B cell (primary cell): ENCODE measurements around the gene ALKBH3. TPM values are rescaled to one million over a fixed set of nuclear protein-coding genes. Genes with fewer than 3 reads are reported as not detected.

Experiments used
- ATAC-seq: fragments of 200-7000 bp; cut with Tn5 transposase; one replicate; pipeline ENCODE4 v1.10.0; 2021; ENCODE audit warnings: low read depth, mild to moderate bottlenecking, moderate number of reproducible peaks, moderate library complexity
- CTCF ChIA-PET: fragments of 350-600 bp; sonication (Branson Sonifier 250); formaldehyde crosslinking; loops from one replicate; lab custom pipeline; 2021; ENCODE audit warnings: antibody characterized with exemption, inconsistent platforms; lab: Charles Lee
- POLR2A ChIA-PET: fragments of 350-600 bp; sonication (Branson Sonifier 250); formaldehyde crosslinking; loops from one replicate; lab custom pipeline; 2021; ENCODE audit warnings: antibody characterized with exemption; lab: Charles Lee
- DNase-seq: peaks from one replicate; pipeline ENCODE4 v3.0.0; 2013
- H2AFZ ChIP-seq: 2 replicates; pipeline ENCODE4 v1.6.1; 2012; ENCODE audit warnings: mild to moderate bottlenecking, low read depth, low read length; ENCODE audit not compliant: insufficient read depth, poor library complexity, severe bottlenecking
- H3K27ac ChIP-seq, 2 donors: 1 replicate in 1 of 2; 2 replicates in 1 of 2; pipeline ENCODE4 v1.5.1; 2012 to 2013; ENCODE audit warnings: low read length in 2 of 2, mild to moderate bottlenecking in 2 of 2, moderate library complexity in 1 of 2
- H3K27me3 ChIP-seq, 4 experiments: fragments of 200-600 bp in 1 of 4; sonication (generic) in 1 of 4; replicated peaks in 1 of 4; 1 replicate in 2 of 4; 2 replicates in 2 of 4; pipeline versions ENCODE4 v1.6.1 to v1.7.0; 2013 to 2016; ENCODE audit warnings: low read length in 3 of 4, mild to moderate bottlenecking in 2 of 4, mixed read lengths in 1 of 4, moderate library complexity in 1 of 4; ENCODE audit not compliant: insufficient read depth in 4 of 4, control insufficient read depth in 3 of 4; ENCODE audit errors: control extremely low read depth in 1 of 4
- H3K36me3 ChIP-seq, 2 experiments: replicated peaks in 1 of 2; 1 replicate in 1 of 2; 2 replicates in 1 of 2; pipeline versions ENCODE4 v1.6.1 to v1.7.1; 2013; ENCODE audit warnings: low read length in 1 of 2; ENCODE audit not compliant: insufficient read depth in 2 of 2, control insufficient read depth in 1 of 2; ENCODE audit errors: control extremely low read depth in 1 of 2, extremely low read depth in 1 of 2
- H3K4me1 ChIP-seq, 2 donors: fragments of 200-600 bp in 1 of 2; sonication (generic) in 1 of 2; 1 replicate in 1 of 2; 2 replicates in 1 of 2; pipeline versions ENCODE4 v1.5.1 to v1.6.1; 2013 to 2017; ENCODE audit warnings: low read length in 2 of 2; ENCODE audit not compliant: control insufficient read depth in 2 of 2, insufficient read depth in 2 of 2
- H3K4me2 ChIP-seq: replicated peaks from 2 replicates; pipeline ENCODE3; 2012; ENCODE audit warnings: mild to moderate bottlenecking, low read depth, low read length; ENCODE audit not compliant: poor library complexity, severe bottlenecking
- H3K4me3 ChIP-seq, 5 experiments: fragments of 200-600 bp in 1 of 5; sonication (generic) in 1 of 5; 1 replicate in 3 of 5; 2 replicates in 2 of 5; pipeline versions ENCODE4 v1.5.1 to v1.7.0; 2011 to 2016; ENCODE audit warnings: low read length in 4 of 5, mild to moderate bottlenecking in 4 of 5, low read depth in 2 of 5, control low read depth in 1 of 5, moderate library complexity in 1 of 5; ENCODE audit not compliant: insufficient read depth in 1 of 5; ENCODE audit errors: control extremely low read depth in 1 of 5, extremely low read depth in 1 of 5
- H3K79me2 ChIP-seq: fragments of 200-600 bp; sonication (generic); one replicate; pipeline ENCODE4 v1.6.0; 2016; ENCODE audit warnings: low read length; ENCODE audit not compliant: control insufficient read depth, insufficient read depth
- H3K9ac ChIP-seq: fragments of 200-600 bp; sonication (generic); 2 replicates; pipeline ENCODE4 v1.6.1; 2017; ENCODE audit warnings: mild to moderate bottlenecking, low read length, moderate library complexity
- H3K9me3 ChIP-seq, 3 donors: one replicate each; pipeline versions ENCODE4 v1.6.1 to v1.7.1; 2013; ENCODE audit warnings: low read length in 2 of 3; ENCODE audit not compliant: control insufficient read depth in 2 of 3, insufficient read depth in 1 of 3; ENCODE audit errors: control extremely low read depth in 1 of 3
- H4K20me1 ChIP-seq: 2 replicates; pipeline ENCODE4 v1.6.0; 2012; ENCODE audit warnings: mild to moderate bottlenecking, low read length; ENCODE audit not compliant: insufficient read depth, control insufficient read depth, poor library complexity, severe bottlenecking
- H3K27ac Mint-ChIP-seq: one replicate; pipeline ENCODE4 v1.8.0; 2021; ENCODE audit warnings: mixed read lengths
- H3K27me3 Mint-ChIP-seq: one replicate; pipeline ENCODE4 v1.8.0; 2021; ENCODE audit warnings: mixed read lengths
- H3K4me1 Mint-ChIP-seq: one replicate; pipeline ENCODE4 v1.8.0; 2021; ENCODE audit warnings: mixed read lengths
- H3K4me3 Mint-ChIP-seq: one replicate; pipeline ENCODE4 v1.8.0; 2021; ENCODE audit warnings: mixed read lengths
- H3K9me3 Mint-ChIP-seq: one replicate; pipeline ENCODE4 v1.8.0; 2022; ENCODE audit warnings: mixed read lengths; ENCODE audit not compliant: insufficient read depth
- CTCF ChIP-seq: fragments of 200-600 bp; IDR thresholded peaks from one replicate; pipeline ENCODE4 v1.8.0; 2022; ENCODE audit warnings: antibody characterized with exemption, mild to moderate bottlenecking
- EZH2 ChIP-seq: IDR thresholded peaks from 2 replicates; pipeline ENCODE4 v1.6.1; 2012; ENCODE audit warnings: borderline replicate concordance, low read depth, mild to moderate bottlenecking, moderate library complexity, low read length; ENCODE audit not compliant: insufficient read depth, poor library complexity, severe bottlenecking
- WGBS: methylation state at CpG from one replicate; pipeline ENCODE4 v1.1.5; 2013; ENCODE audit warnings: missing lambda C conversion rate; ENCODE audit not compliant: insufficient coverage; 5-methylcytosine and 5-hydroxymethylcytosine counted together
- intact Hi-C: fragments of 100-400 bp; cut with micrococcal nuclease; formaldehyde crosslinking; loops from one replicate; pipeline ENCODE4 v1.10.0; 2022
- polyA plus RNA-seq: library from polyadenylated mRNA; depleted of rRNA; stranded (reverse); fragments of >200 nt; gene quantifications from 2 replicates; pipeline ENCODE4 v1.2.3, GENCODE V29; 2012
- total RNA-seq, 2 donors: library from RNA; stranded (reverse); fragments of 120-200 nt in 1 of 2; gene quantifications; 1 replicate in 1 of 2; 2 replicates in 1 of 2; pipeline versions ENCODE4 v1.2.3 to v1.2.4, GENCODE V29; 2013 to 2022

The ALKBH3 gene
- total and polyA plus RNA-seq, 2 donors (not counting 1 experiment from before 2014, with no cell fraction given): 22.3 to 26.7 TPM

- H3K4me1 ChIP-seq: no peaks in the 10 kb centered on the region
- TF ChIP-seq EZH2 (no peak), CTCF (no peak)
- WGBS: 100% methylated on average over 2 of the region's 2 CpGs
- H3K27ac ChIP-seq: no peak overlapping the region
- H3K4me1 Mint-ChIP-seq: peaks cover 9% of the 10 kb centered on the region
- no peaks in the 10 kb centered on the region for H4K20me1 ChIP-seq
- ChIA-PET POLR2A (no interaction called here), CTCF (no interaction called here)
- H3K79me2 ChIP-seq: no peaks in the 10 kb centered on the region
- no peak overlapping the region for H3K4me3 Mint-ChIP-seq
- H3K9me3 Mint-ChIP-seq: no peaks in the 10 kb centered on the region
- H3K4me2 ChIP-seq: no peak overlapping the region
- H3K4me3 ChIP-seq: no peak overlapping the region
- DNase-seq (no peak), ATAC-seq (no peak)
- no peak overlapping the region for H3K27ac Mint-ChIP-seq
- H3K9me3 ChIP-seq: no peaks in the 10 kb centered on the region
- no peaks in the 10 kb centered on the region for H3K27me3 ChIP-seq
- H3K36me3 ChIP-seq: peaks cover 9 to 45% of the 10 kb centered on the region in 2 experiments
- H3K9ac ChIP-seq: no peak overlapping the region
- no peak overlapping the region for H2AFZ ChIP-seq
- intact Hi-C loops: no loop called here
- H3K27me3 Mint-ChIP-seq: no peaks in the 10 kb centered on the region
Observed at GRCh38 chr11:43908191-43908590, 27.6 kb downstream of the ALKBH3 start.

- intact Hi-C loops: no loop called here
- Histone ChIP-seq H3K4me1 (no peaks in the 10 kb centered on the region), H3K27ac (no peak overlapping the region), H3K36me3 (peaks cover 7 to 48% of the 10 kb centered on the region in 2 experiments), H3K9me3 (no peaks in the 10 kb centered on the region), H3K9ac (no peak overlapping the region), H3K79me2 (no peaks in the 10 kb centered on the region), H3K4me3 (no peak overlapping the region), H4K20me1 (no peaks in the 10 kb centered on the region), H3K4me2 (no peak overlapping the region), H2AFZ (no peak overlapping the region), H3K27me3 (no peaks in the 10 kb centered on the region)
- no peaks in the 10 kb centered on the region for H3K9me3 Mint-ChIP-seq
- no peak overlapping the region for H3K27ac Mint-ChIP-seq
- no peaks in the 10 kb centered on the region for H3K27me3 Mint-ChIP-seq
- ATAC-seq (no peak), DNase-seq (no peak)
- 98% methylated on average over 6 of the region's 7 CpGs for WGBS
- TF ChIP-seq CTCF (no peak), EZH2 (no peak)
- H3K4me1 Mint-ChIP-seq: peaks cover 9% of the 10 kb centered on the region
- POLR2A ChIA-PET: no interaction called here
- CTCF ChIA-PET: no interaction called here
- no peak overlapping the region for H3K4me3 Mint-ChIP-seq
Observed at GRCh38 chr11:43908683-43909082, 28.1 kb downstream of the ALKBH3 start.
